Right ventricle myocardium inferior (tissue), 1 donor: ENCODE results near the gene PEX26. TPM values are rescaled to one million over a fixed set of nuclear protein-coding genes. Genes with fewer than 3 reads are reported as not detected.
"Not testable (repeated sequence)": the region's sequence is repeated elsewhere in the genome, so short reads cannot be mapped to it uniquely, and the experiment has no call there.

Experiments
- ATAC-seq: fragments of 200-7000 bp; cut with Tn5 transposase; one replicate; pipeline ENCODE4 v1.9.1; 2020; ENCODE audit warnings: mild to moderate bottlenecking, moderate library complexity
- DNase-seq: peaks from one replicate; pipeline ENCODE4 v3.0.0; 2021; ENCODE audit errors: missing footprints
- intact Hi-C: fragments of 100-400 bp; cut with DNase I; formaldehyde crosslinking; loops from one replicate; pipeline ENCODE4 v1.11.0; 2022
- long read RNA-seq: library from polyadenylated mRNA; unstranded; transcript quantifications from one replicate; pipeline ENCODE4 v2.0.0, GENCODE V29; 2021
- total RNA-seq: library from RNA; stranded (reverse); fragmentation: NEBNext Ultra II Directional; extraction: Animal tissue kit (Norgen Biotek cat#: 25700); gene quantifications from one replicate; pipeline ENCODE4 v1.2.1, GENCODE V29; 2021
- donor health status: DM: no; HTN: yes; CAD: no; lungs with severe emphysema.

Gene PEX26
- 19.4 TPM for total RNA-seq
- long read RNA-seq, full-length matches to known transcripts, result 4 of 5 reads
- long read RNA-seq, partial matches to known transcripts, result 1 of 5 reads
- long read RNA-seq, other reads (novel, unspliced or antisense), result 0 of 5 reads

DNA sequence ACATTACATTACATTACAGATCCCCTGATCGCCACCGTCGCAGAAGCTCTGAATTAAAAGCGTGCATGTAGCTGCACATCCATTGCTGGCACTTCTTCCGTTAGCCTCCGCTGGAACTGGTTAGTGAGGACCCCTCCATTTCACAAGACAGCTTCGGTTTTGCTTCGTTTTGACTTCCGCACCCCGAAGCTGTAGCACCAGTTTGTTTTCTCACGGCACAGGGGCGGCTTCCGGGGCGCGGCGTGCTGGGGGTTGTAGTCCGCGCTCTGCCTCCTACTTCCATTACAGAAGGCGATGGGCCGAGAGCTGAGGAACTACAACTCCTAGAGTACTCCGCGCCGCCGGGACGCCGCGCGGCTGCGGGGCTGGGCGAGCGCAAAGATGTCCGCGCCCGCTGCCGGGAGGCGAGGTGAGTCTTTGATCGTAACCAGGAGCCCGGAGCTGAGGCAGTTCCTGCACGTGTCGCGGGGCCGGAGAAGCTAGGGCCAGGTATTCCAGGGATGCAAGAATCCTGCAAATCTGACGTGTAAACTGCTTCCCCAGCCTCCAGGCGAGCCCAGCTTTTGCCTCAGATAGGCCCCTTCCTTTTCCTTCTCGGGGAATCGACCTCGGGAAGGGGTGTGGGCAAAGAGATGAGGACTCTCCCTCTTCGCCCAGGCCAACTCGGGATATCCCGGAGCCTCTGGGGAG lies at the start of gene PEX26:
TSS of gene PEX26 (plus strand) at position 352 of the 690 bp plus-strand sequence. CDS start 387 bp downstream, outside the sequence.
- peak; percentile 98 for ATAC-seq
- DNase-seq, result peak; percentile 97
- intact Hi-C loops, result loop anchor here (2.0 to 5.0 kb wide), 2 partner anchors 165 to 335 kb away; no protein-coding TSS in a partner anchor

DNA sequence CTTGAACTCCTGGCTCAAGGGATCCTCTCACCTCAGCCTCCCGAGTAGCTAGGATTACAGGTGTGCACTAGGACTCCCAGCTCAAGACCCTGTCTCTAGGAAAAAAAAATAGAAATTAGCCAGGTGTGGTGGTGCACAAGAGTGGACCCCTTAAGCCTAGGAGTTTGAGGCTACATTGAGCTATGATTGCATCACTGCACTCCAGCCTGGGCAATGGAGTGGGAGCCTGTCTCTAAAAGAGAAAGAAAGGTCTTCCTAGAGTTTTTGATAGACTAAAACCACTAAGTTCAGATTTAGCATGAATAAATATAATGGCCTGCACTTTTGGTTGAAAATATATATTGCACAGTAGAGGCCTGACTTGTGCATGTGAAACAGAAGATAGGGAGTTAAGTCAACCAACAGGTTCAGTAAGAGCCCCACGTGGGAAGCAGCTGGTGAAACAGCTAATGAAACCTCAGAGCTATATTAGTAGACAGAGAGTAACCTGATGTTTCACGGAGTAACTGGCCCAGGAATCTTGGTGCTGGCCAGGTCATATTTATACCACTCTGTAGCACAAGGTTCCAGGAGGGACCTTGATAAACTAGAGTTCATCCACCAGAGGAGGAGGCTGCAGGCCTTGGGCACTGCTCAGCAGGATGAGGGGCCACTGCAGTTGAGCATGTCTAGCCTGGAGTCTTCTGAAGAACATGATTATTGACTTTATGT lies 48.8 kb upstream of the PEX26 start:
- intact Hi-C loops, result no loop called here
- ATAC-seq (no peak), DNase-seq (no peak)

GRCh38 chr22:18029686-18030267 lies 48.0 kb upstream of the PEX26 start:
- DNase-seq (no peak), ATAC-seq (no peak)
- intact Hi-C loops, result no loop called here

DNA sequence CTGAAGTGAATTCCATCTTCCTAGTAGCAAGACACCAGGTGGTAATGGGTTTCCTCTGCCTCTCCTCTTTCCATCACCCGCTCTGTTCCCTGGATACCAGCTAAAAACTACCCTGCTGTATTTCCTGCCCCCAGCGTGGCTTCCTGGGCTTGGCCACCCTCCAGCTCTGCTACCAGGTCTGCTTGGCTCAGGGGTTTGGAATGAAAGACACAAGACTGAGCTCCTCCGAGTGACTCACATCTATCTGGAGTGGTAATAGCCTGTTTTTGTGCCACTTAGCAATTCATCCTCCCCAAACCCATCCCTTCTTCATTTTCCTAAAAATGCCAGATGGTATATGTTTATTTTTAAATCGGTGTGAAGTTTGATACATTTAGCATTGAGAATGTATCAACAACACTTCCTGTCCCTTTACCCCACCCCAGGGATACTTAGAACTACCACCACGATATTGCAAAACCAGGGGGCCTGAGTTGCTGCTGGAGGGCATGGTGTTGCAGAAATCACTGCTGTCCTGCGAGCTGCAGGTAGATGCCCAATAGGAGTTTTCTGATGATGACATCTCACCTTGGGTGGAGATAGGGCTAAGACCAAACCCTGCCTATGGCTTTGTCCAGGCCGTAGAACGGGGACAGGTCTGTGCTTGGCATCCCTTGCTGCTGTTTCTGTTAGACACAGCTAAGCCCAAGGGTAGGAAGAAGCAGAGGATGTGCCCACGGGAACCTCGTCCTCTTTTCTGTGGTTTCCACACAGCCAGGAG lies 45.9 kb upstream of the PEX26 start:
- intact Hi-C loops, result no loop called here
- ATAC-seq (peak; percentile 4), DNase-seq (no peak)

DNA sequence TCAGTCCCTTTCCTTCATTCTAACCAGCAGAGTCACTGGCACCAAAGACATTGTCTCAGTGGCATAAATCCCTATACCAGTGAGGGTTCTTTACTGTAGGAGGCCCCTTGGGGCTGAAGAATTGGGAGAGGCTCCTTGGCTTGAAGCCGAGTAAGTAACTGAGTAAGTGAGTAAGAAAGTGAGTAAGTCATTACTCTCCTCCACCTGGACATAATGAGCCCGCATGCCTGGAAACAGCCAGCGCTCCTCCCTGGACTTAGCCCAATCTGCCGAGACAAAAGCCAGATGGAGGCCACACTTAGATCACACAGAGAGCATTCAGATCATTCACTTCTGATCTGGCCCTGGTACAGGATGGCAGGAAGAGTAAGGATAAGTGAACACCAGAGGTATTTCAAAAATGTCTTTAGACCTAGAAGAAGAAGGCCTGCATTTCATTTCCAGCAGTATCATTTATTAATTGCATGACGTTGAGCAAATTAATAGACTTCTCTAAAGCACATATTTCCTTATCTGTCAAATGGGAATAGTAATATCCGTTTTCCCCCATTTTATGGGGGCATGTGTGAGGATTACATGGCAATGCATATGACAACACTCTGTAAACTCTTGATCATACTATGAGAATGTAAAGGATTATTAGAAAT lies 45.2 kb upstream of the PEX26 start:
- intact Hi-C loops, result no loop called here
- DNase-seq (no peak), ATAC-seq (peak; percentile 53)

GRCh38 chr22:18033204-18033998 lies 44.4 kb upstream of the PEX26 start:
- ATAC-seq (peak; percentile 62), DNase-seq (no peak)
- intact Hi-C loops, result no loop called here

GRCh38 chr22:18034076-18034475 lies 43.7 kb upstream of the PEX26 start:
- intact Hi-C loops, result no loop called here
- no peak for DNase-seq
- ATAC-seq, result no peak

DNA sequence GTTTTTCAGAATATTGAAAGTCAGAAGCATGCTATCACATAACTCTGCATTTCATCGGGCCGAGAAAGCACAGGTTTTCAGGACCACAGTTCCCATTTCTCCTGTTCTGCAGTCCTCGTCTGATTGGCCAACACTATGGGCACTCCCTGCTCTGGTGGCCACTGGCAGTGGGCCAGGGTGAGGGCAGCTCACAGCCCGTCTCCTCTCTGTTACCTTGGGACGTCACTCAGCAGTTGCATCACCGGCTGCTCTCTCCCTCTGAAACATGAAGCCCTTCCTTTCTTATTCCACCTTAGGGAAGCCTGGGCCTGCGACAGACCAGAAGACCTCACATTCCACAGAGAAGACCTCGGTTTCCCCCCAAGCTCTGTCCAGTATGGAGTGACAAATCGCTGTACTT lies 42.0 kb upstream of the PEX26 start:
- intact Hi-C loops, result no loop called here
- ATAC-seq, result no peak
- DNase-seq, result peak; percentile 63

- DNase-seq, intact Hi-C loops, ATAC-seq: not testable (repeated sequence)
These were observed 36.9 kb upstream of the PEX26 start for GRCh38 chr22:18040898-18041297.

- ATAC-seq (peak; percentile 44), DNase-seq (no peak)
- intact Hi-C loops, result no loop called here
These were observed 35.1 kb upstream of the PEX26 start for GRCh38 chr22:18042685-18043084.

- ATAC-seq (peak; percentile 96), DNase-seq (peak; percentile 79)
- intact Hi-C loops, result no loop called here
These were observed 33.1 kb upstream of the PEX26 start for GRCh38 chr22:18044548-18045271.

GRCh38 chr22:18045794-18046193 lies 32.0 kb upstream of the PEX26 start:
- intact Hi-C loops, result no loop called here
- ATAC-seq, result no peak
- no peak for DNase-seq

DNA sequence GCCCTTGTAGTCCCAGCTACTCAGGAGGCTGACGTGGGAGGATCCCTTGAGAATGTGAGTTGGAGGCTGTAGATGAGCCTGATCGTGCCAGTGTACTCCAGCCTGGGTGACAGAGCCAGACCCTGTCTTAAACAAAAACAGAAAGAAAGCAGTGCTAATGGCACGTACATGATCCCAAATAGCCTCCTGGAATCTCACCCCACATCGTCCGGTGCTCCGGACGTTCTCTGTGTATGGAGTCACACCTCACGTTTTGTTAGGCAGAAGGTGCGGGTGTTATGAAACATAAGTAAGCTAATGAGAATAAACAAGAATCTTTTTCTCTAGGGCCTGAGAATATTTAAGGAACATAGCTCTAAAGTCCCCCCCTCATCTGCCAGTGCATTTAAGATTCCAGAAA lies 29.7 kb upstream of the PEX26 start:
- intact Hi-C loops, result no loop called here
- DNase-seq, result peak; percentile 25
- ATAC-seq, result no peak

- DNase-seq, result peak; percentile 26
- ATAC-seq, result no peak
- intact Hi-C loops, result no loop called here
These were observed 29.3 kb upstream of the PEX26 start for GRCh38 chr22:18048441-18048898.

DNA sequence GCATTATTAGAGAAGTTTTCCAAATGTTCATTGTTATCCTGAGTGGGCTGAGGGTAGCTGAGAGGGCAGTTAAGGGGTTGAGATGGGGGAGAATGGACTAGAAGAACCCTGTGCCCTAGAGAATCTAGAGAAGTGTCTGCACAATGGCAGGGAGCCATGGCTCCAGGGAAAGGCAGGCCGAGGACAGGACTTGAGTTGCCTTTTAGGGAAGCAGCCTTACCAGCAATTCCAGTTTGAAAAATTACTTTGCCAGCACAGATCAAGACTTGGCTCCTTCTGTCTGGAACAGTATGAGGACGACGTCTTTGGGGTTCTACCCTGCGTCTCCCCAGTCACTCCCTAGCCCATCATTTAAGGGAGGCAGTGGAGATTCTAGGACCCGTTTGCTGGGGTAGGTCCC lies 27.7 kb upstream of the PEX26 start:
- DNase-seq (peak; percentile 15), ATAC-seq (no peak)
- intact Hi-C loops, result no loop called here

DNA sequence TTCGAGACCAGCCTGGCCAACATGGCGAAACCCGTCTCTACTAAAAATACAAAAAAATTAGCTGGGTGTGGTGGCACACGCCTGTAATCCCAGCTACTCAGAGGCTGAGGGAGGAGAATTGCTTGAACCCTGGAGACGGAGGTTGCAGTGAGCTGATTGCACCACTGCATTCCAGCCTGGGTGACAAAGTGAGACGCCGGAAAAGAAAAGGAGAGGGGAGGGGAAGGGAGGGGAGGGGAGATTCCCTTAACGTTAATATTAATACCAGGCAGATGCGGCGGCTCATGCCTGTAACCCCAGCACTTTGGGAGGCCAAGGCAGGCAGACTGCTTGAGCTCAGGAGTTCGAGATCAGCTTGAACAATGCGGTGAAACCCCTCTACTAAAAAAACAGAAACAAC lies 26.7 kb upstream of the PEX26 start:
- intact Hi-C loops, ATAC-seq: not testable (repeated sequence)
- peak; percentile 27 for DNase-seq
